SK-N-SH (cell line): ENCODE measurements around the gene SLC17A9.

Experiments
- EP300 ChIP-seq, 2 experiments: IDR thresholded peaks; 2 replicates each; pipeline versions ENCODE4 v1.4.0 to v1.6.1; 2012; ENCODE audit warnings: borderline replicate concordance in 1 of 2, low read depth in 1 of 2, low read length in 1 of 2
- EZH2phosphoT487 ChIP-seq: fragments of 200-600 bp; sonication (generic); IDR thresholded peaks from 2 replicates; pipeline ENCODE4 v1.6.1; 2017; ENCODE audit warnings: low read depth, mixed run types, mild to moderate bottlenecking, antibody characterized with exemption, moderate library complexity, borderline replicate concordance
- RFX5 ChIP-seq: IDR thresholded peaks from 2 replicates; pipeline ENCODE4 v1.6.1; 2012; ENCODE audit warnings: mild to moderate bottlenecking, improper control_type of control experiment, low read length
- RXRA ChIP-seq: IDR thresholded peaks from 2 replicates; pipeline ENCODE4 v1.4.0; 2012; ENCODE audit warnings: low read depth, mild to moderate bottlenecking, borderline replicate concordance
- YY1 ChIP-seq: IDR thresholded peaks from 2 replicates; pipeline ENCODE4 v1.4.0; 2012; ENCODE audit warnings: low read depth, mild to moderate bottlenecking
- TF ChIP-seq, protein P1 (sequence below): IDR thresholded peaks from 2 replicates; pipeline ENCODE4 v1.6.1; 2012; ENCODE audit warnings: mild to moderate bottlenecking, low read depth, low read length, moderate library complexity
- TF ChIP-seq, protein P2 (sequence below): fragments of 200-600 bp; sonication (generic); IDR thresholded peaks from 2 replicates; pipeline ENCODE4 v1.6.1; 2017; ENCODE audit warnings: antibody characterized with exemption, mild to moderate bottlenecking, moderate library complexity
- TF ChIP-seq, protein P3 (sequence below): IDR thresholded peaks from 2 replicates; pipeline ENCODE4 v1.4.0; 2012; ENCODE audit warnings: low read depth
- TF ChIP-seq, protein P4 (sequence below): IDR thresholded peaks from 2 replicates; pipeline ENCODE4 v1.4.0; 2012; ENCODE audit warnings: low read depth, borderline replicate concordance

DNA sequence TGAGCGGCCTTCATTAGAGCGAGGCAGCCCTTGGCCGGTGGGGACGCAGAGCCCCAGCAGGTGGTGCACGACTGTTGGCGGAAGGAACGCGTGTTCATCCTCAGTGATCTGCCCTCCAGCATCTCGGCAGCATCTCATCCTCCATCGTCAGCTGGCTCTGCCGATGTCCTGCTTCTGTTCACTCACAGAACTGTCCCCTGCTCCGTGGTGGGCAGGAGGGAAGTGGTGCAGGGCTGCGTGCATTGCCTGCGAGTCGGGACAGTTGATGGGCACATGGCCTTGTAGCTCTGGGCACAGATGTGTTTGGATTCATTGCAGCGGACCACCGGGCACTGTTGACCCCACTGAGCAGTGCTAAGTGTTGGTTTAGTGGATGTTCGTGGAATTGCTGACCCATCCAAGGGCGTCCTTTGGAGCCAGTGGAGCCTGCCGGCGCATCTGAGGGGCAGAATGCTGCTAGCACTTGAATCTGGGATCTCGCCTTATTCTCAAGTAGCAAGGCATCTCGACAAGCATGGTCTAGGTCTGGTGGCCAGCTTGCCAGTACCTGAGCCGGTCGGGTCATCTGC, 6.7 kb upstream of the SLC17A9 start:
- TF ChIP-seq, protein P1, sequence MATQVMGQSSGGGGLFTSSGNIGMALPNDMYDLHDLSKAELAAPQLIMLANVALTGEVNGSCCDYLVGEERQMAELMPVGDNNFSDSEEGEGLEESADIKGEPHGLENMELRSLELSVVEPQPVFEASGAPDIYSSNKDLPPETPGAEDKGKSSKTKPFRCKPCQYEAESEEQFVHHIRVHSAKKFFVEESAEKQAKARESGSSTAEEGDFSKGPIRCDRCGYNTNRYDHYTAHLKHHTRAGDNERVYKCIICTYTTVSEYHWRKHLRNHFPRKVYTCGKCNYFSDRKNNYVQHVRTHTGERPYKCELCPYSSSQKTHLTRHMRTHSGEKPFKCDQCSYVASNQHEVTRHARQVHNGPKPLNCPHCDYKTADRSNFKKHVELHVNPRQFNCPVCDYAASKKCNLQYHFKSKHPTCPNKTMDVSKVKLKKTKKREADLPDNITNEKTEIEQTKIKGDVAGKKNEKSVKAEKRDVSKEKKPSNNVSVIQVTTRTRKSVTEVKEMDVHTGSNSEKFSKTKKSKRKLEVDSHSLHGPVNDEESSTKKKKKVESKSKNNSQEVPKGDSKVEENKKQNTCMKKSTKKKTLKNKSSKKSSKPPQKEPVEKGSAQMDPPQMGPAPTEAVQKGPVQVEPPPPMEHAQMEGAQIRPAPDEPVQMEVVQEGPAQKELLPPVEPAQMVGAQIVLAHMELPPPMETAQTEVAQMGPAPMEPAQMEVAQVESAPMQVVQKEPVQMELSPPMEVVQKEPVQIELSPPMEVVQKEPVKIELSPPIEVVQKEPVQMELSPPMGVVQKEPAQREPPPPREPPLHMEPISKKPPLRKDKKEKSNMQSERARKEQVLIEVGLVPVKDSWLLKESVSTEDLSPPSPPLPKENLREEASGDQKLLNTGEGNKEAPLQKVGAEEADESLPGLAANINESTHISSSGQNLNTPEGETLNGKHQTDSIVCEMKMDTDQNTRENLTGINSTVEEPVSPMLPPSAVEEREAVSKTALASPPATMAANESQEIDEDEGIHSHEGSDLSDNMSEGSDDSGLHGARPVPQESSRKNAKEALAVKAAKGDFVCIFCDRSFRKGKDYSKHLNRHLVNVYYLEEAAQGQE = no peak
- TF ChIP-seq, protein P2, sequence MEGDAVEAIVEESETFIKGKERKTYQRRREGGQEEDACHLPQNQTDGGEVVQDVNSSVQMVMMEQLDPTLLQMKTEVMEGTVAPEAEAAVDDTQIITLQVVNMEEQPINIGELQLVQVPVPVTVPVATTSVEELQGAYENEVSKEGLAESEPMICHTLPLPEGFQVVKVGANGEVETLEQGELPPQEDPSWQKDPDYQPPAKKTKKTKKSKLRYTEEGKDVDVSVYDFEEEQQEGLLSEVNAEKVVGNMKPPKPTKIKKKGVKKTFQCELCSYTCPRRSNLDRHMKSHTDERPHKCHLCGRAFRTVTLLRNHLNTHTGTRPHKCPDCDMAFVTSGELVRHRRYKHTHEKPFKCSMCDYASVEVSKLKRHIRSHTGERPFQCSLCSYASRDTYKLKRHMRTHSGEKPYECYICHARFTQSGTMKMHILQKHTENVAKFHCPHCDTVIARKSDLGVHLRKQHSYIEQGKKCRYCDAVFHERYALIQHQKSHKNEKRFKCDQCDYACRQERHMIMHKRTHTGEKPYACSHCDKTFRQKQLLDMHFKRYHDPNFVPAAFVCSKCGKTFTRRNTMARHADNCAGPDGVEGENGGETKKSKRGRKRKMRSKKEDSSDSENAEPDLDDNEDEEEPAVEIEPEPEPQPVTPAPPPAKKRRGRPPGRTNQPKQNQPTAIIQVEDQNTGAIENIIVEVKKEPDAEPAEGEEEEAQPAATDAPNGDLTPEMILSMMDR = no peak
- no peak for TF ChIP-seq RFX5
- TF ChIP-seq, protein P3, sequence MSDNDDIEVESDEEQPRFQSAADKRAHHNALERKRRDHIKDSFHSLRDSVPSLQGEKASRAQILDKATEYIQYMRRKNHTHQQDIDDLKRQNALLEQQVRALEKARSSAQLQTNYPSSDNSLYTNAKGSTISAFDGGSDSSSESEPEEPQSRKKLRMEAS = no peak
- TF ChIP-seq, protein P4, sequence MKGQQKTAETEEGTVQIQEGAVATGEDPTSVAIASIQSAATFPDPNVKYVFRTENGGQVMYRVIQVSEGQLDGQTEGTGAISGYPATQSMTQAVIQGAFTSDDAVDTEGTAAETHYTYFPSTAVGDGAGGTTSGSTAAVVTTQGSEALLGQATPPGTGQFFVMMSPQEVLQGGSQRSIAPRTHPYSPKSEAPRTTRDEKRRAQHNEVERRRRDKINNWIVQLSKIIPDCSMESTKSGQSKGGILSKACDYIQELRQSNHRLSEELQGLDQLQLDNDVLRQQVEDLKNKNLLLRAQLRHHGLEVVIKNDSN = no peak
- no peak for TF ChIP-seq RXRA
- no peak for TF ChIP-seq YY1
- TF ChIP-seq EP300 (IDR thresholded peaks at IDR 0.05; ENCODE audit: borderline replicate concordance in 1 of 2, low read depth in 1 of 2, low read length in 1 of 2) = no peak
- TF ChIP-seq EZH2phosphoT487 = no peak
